ENCODE measurements around the gene SDK1.

DNA sequence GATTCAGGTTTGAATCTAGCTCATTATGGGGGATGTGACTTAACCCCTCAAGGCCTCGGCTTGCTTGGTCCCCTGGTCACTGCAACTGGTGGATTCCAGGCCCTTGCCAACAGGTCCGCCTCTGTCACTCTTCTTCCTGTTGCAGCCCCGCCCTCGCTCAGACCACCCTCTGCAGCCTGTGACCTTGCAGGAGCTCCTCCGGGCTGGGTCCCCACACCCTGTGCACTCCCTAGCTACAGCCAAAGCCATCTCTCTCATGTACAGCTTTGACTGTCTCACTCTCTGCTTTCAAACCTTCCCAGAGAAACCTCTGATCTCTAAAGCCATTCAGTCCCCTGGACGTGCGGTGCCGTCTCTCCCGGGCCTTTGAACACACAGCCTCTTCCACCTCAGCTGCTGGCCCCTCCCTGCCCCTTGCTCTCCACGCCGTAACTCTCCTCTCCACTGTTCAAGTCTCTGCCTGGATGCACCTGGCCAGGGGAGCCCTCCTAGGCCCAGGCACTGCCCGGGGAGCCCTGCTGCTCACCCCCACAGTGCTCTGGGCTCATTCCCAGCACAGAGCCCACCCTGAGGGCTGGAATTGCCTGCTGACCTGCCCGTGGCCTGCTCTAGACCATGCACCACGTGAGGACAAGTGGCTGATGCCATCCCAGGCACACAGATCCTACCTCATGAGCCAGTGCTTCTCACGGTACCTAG lies 895.2 kb downstream of the SDK1 start:
- TF ChIP-seq, protein P1, sequence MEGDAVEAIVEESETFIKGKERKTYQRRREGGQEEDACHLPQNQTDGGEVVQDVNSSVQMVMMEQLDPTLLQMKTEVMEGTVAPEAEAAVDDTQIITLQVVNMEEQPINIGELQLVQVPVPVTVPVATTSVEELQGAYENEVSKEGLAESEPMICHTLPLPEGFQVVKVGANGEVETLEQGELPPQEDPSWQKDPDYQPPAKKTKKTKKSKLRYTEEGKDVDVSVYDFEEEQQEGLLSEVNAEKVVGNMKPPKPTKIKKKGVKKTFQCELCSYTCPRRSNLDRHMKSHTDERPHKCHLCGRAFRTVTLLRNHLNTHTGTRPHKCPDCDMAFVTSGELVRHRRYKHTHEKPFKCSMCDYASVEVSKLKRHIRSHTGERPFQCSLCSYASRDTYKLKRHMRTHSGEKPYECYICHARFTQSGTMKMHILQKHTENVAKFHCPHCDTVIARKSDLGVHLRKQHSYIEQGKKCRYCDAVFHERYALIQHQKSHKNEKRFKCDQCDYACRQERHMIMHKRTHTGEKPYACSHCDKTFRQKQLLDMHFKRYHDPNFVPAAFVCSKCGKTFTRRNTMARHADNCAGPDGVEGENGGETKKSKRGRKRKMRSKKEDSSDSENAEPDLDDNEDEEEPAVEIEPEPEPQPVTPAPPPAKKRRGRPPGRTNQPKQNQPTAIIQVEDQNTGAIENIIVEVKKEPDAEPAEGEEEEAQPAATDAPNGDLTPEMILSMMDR (IDR thresholded peaks at IDR 0.05; ENCODE audit: extremely low read depth in 1 of 2, insufficient read depth in 1 of 2, low read depth in 1 of 2, low read length in 2 of 2): no peak
- TF ChIP-seq EZH2 (IDR thresholded peaks at IDR 0.05; ENCODE audit: borderline replicate concordance, low read depth, low read length, severe bottlenecking) (no peak), POLR2AphosphoS5 (IDR thresholded peaks at IDR 0.05; ENCODE audit: insufficient read depth, low read depth, low read length) (no peak), POLR2A (IDR thresholded peaks at IDR 0.05; ENCODE audit: low read depth, low read length) (no peak), JUN (IDR thresholded peaks at IDR 0.05; ENCODE audit: borderline replicate concordance, insufficient read depth, insufficient read length, low read depth) (no peak), MAX (IDR thresholded peaks at IDR 0.05; ENCODE audit: insufficient read depth, insufficient read length) (no peak), FOS (IDR thresholded peaks at IDR 0.05; ENCODE audit: borderline replicate concordance, insufficient read depth, low read length) (no peak), GATA2 (IDR thresholded peaks at IDR 0.05; ENCODE audit: insufficient read depth, insufficient read length, low read depth, low read length) (no peak)

Data from endothelial cell of umbilical vein (primary cell).